GM19099 (cell line): Measurements from ENCODE around the gene NCLN.

Experiments
- POLR2A ChIP-seq: IDR thresholded peaks from 3 replicates; pipeline ENCODE4 v1.6.1; 2011; ENCODE audit warnings: low read depth; ENCODE audit not compliant: insufficient read length; ENCODE audit errors: extremely low read depth

NCLN gene

GRCh38 chr19:3196064-3196932 is 10.6 kb downstream of the NCLN start:
- TF ChIP-seq POLR2A = no peak

- TF ChIP-seq POLR2A = no peak
Measured at GRCh38 chr19:3196933-3197205, 11.1 kb downstream of the NCLN start.

- no peak for TF ChIP-seq POLR2A
Measured at GRCh38 chr19:3198901-3199700, 13.4 kb downstream of the NCLN start.

- TF ChIP-seq POLR2A = no peak
Measured at GRCh38 chr19:3201072-3201700, 15.5 kb downstream of the NCLN start.

- no peak for TF ChIP-seq POLR2A
Measured at GRCh38 chr19:3201911-3202310, 16.2 kb downstream of the NCLN start.

GRCh38 chr19:3202346-3202745 is 16.6 kb downstream of the NCLN start:
- TF ChIP-seq POLR2A = no peak

GRCh38 chr19:3203805-3204645 is 18.3 kb downstream of the NCLN start:
- no peak for TF ChIP-seq POLR2A

- no peak for TF ChIP-seq POLR2A
Measured at GRCh38 chr19:3204646-3205275, 19.0 kb downstream of the NCLN start.

GRCh38 chr19:3206216-3206953 is 20.7 kb downstream of the NCLN start:
- TF ChIP-seq POLR2A = no peak

- no peak for TF ChIP-seq POLR2A
Measured at GRCh38 chr19:3207461-3208242, 21.9 kb downstream of the NCLN start.

GRCh38 chr19:3208317-3209207 is 22.8 kb downstream of the NCLN start:
- TF ChIP-seq POLR2A = no peak
